H1 (cell line): ENCODE results near the gene ZNF283. TPM values are rescaled to one million over a fixed set of nuclear protein-coding genes. Genes with fewer than 3 reads are reported as not detected.

ENCODE experiments used
- BRCA1 ChIP-seq: IDR thresholded peaks from 2 replicates; pipeline ENCODE4 v1.6.1; 2012; ENCODE audit warnings: low read depth, low read length, improper control_type of control experiment
- CBX8 ChIP-seq: fragments of 300-800, 300-1000 bp; sonication (generic); IDR thresholded peaks from 2 replicates; pipeline ENCODE4 v1.7.1; 2016; ENCODE audit warnings: low read depth, low read length, borderline replicate concordance
- CHD2 ChIP-seq: IDR thresholded peaks from 2 replicates; pipeline ENCODE4 v1.6.1; 2012; ENCODE audit warnings: low read length, improper control_type of control experiment
- SIN3A ChIP-seq, 2 experiments: IDR thresholded peaks in 1 of 2; conservative IDR thresholded peaks in 1 of 2; 2 replicates each; pipeline ENCODE4 v1.6.1; 2011 to 2012; ENCODE audit warnings: low read length in 2 of 2, improper control_type of control experiment in 1 of 2, low read depth in 1 of 2, mild to moderate bottlenecking in 1 of 2
- polyA plus RNA-seq, 7 experiments: library from polyadenylated mRNA; depleted of rRNA in 3 of 7; stranded (reverse) in 5 of 7; unstranded in 2 of 7; fragments of >200 nt in 5 of 7; fragments of 200-250 nt in 2 of 7; gene quantifications; 1 replicate in 5 of 7; 2 replicates in 1 of 7; 4 replicates in 1 of 7; pipeline versions ENCODE4 v1.2.1 to v1.2.3, GENCODE V29; 2011 to 2013; ENCODE audit warnings: missing spikeins in 2 of 7, mixed read lengths in 2 of 7
- total RNA-seq: library from RNA; stranded (reverse); fragmentation: NEBNext Ultra II Directional; extraction: Animal tissue kit (Norgen Biotek cat#: 25700); gene quantifications from 2 replicates; pipeline ENCODE4 v1.2.1, GENCODE V29; 2021
- TF ChIP-seq, protein P1 (sequence below): fragments of 300-600 bp; sonication (generic); IDR thresholded peaks from 2 replicates; pipeline ENCODE4 v1.7.1; 2012; ENCODE audit warnings: low read length, moderate library complexity, mild to moderate bottlenecking, inconsistent platforms; ENCODE audit not compliant: insufficient replicate concordance

The ZNF283 gene
- total and polyA plus RNA-seq, 2 of the 8 experiments (the other 6 are each of a cell fraction or from before 2014, with no cell fraction given) = 1.1 to 4.3 TPM

DNA sequence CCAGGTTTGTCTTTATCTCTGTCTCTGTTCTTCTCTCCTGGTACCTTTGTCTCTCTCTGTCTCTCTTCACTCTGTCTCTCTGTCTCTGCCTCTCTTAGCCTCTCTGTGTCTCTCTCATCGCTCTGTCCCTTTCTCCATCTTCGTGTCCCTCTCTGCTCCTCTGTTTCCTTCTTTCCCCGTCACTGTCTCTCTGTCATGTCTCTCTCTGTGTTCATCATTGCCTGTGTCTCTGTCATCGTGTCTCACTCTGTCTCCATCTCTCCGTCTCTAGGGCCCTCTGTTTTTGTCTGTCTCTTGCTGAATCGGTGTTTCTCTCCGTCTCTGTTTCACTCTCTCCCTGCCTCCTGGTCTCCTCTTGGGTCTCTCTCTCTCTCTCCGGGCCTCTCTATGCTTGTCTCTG is 43.5 kb upstream of the ZNF283 start (continued):
- TF ChIP-seq, protein P1, sequence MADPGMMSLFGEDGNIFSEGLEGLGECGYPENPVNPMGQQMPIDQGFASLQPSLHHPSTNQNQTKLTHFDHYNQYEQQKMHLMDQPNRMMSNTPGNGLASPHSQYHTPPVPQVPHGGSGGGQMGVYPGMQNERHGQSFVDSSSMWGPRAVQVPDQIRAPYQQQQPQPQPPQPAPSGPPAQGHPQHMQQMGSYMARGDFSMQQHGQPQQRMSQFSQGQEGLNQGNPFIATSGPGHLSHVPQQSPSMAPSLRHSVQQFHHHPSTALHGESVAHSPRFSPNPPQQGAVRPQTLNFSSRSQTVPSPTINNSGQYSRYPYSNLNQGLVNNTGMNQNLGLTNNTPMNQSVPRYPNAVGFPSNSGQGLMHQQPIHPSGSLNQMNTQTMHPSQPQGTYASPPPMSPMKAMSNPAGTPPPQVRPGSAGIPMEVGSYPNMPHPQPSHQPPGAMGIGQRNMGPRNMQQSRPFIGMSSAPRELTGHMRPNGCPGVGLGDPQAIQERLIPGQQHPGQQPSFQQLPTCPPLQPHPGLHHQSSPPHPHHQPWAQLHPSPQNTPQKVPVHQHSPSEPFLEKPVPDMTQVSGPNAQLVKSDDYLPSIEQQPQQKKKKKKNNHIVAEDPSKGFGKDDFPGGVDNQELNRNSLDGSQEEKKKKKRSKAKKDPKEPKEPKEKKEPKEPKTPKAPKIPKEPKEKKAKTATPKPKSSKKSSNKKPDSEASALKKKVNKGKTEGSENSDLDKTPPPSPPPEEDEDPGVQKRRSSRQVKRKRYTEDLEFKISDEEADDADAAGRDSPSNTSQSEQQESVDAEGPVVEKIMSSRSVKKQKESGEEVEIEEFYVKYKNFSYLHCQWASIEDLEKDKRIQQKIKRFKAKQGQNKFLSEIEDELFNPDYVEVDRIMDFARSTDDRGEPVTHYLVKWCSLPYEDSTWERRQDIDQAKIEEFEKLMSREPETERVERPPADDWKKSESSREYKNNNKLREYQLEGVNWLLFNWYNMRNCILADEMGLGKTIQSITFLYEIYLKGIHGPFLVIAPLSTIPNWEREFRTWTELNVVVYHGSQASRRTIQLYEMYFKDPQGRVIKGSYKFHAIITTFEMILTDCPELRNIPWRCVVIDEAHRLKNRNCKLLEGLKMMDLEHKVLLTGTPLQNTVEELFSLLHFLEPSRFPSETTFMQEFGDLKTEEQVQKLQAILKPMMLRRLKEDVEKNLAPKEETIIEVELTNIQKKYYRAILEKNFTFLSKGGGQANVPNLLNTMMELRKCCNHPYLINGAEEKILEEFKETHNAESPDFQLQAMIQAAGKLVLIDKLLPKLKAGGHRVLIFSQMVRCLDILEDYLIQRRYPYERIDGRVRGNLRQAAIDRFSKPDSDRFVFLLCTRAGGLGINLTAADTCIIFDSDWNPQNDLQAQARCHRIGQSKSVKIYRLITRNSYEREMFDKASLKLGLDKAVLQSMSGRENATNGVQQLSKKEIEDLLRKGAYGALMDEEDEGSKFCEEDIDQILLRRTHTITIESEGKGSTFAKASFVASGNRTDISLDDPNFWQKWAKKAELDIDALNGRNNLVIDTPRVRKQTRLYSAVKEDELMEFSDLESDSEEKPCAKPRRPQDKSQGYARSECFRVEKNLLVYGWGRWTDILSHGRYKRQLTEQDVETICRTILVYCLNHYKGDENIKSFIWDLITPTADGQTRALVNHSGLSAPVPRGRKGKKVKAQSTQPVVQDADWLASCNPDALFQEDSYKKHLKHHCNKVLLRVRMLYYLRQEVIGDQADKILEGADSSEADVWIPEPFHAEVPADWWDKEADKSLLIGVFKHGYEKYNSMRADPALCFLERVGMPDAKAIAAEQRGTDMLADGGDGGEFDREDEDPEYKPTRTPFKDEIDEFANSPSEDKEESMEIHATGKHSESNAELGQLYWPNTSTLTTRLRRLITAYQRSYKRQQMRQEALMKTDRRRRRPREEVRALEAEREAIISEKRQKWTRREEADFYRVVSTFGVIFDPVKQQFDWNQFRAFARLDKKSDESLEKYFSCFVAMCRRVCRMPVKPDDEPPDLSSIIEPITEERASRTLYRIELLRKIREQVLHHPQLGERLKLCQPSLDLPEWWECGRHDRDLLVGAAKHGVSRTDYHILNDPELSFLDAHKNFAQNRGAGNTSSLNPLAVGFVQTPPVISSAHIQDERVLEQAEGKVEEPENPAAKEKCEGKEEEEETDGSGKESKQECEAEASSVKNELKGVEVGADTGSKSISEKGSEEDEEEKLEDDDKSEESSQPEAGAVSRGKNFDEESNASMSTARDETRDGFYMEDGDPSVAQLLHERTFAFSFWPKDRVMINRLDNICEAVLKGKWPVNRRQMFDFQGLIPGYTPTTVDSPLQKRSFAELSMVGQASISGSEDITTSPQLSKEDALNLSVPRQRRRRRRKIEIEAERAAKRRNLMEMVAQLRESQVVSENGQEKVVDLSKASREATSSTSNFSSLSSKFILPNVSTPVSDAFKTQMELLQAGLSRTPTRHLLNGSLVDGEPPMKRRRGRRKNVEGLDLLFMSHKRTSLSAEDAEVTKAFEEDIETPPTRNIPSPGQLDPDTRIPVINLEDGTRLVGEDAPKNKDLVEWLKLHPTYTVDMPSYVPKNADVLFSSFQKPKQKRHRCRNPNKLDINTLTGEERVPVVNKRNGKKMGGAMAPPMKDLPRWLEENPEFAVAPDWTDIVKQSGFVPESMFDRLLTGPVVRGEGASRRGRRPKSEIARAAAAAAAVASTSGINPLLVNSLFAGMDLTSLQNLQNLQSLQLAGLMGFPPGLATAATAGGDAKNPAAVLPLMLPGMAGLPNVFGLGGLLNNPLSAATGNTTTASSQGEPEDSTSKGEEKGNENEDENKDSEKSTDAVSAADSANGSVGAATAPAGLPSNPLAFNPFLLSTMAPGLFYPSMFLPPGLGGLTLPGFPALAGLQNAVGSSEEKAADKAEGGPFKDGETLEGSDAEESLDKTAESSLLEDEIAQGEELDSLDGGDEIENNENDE = no peak
- no peak for TF ChIP-seq SIN3A (conservative IDR thresholded peaks at IDR 0.05 in 1 of 2, IDR thresholded peaks at IDR 0.05 in 1 of 2; ENCODE audit: low read depth in 1 of 2, low read length in 2 of 2)
- TF ChIP-seq BRCA1 = no peak
- no peak for TF ChIP-seq CHD2
- TF ChIP-seq CBX8 = no peak
